Measurements from ENCODE around the gene PHYKPL. TPM values are rescaled to one million over a fixed set of nuclear protein-coding genes. Genes with fewer than 3 reads are reported as not detected.

Gene PHYKPL
- total RNA-seq, result 10 to 100 TPM; 60.4 to 62.1 TPM

- peak; percentile 64 for ATAC-seq
- intact Hi-C loops (cut with micrococcal nuclease), result no loop called here
- H3K9me3 Mint-ChIP-seq, result no peaks in the 10 kb centered on the region
Measured at GRCh38 chr5:178232124-178232919, at the start of gene PHYKPL. Gene PHYKPL (minus strand): TSS chr5:178232802. CDS start chr5:178232550, 252 bp downstream.

DNA sequence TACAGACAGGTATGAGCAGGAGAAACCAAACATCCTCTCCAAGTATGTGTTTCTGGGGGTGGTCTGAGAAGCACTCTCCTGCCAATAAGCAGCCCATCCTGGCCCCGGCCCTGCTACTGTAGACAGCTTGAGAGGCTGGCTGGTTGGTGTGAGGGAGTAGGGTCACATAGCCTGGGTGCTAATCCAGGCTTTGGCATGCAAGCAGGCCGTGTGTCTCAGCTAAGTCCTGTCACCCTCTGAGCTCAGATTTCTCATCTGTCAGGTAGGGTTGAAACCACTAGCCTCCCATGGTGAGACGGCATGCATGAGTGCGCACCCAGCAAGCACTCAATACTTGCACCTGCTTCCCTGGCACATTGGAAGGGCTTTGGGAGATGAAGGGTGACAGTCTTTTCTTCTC is 49.8 kb upstream of the PHYKPL start:
- no peak for DNase-seq
- Mint-ChIP-seq H3K9me3 (peaks cover 11% of the 10 kb centered on the region), H3K4me1 (ENCODE audit: low read depth) (peaks cover 4% of the 10 kb centered on the region), H3K27ac (no peak overlapping the region), H3K36me3 (ENCODE audit: low read depth) (no peaks in the 10 kb centered on the region), H3K27me3 (no peaks in the 10 kb centered on the region), H3K4me3 (no peak overlapping the region)
- no peak for ATAC-seq
- ChIA-PET POLR2A (no interaction called here), CTCF (interaction anchor here (2.1 to 5.7 kb wide), 3 partner anchors 9 to 179 kb away, joined by 12 to 35 read pairs (median 14); no protein-coding TSS in a partner anchor)
- TF ChIP-seq, protein P1, sequence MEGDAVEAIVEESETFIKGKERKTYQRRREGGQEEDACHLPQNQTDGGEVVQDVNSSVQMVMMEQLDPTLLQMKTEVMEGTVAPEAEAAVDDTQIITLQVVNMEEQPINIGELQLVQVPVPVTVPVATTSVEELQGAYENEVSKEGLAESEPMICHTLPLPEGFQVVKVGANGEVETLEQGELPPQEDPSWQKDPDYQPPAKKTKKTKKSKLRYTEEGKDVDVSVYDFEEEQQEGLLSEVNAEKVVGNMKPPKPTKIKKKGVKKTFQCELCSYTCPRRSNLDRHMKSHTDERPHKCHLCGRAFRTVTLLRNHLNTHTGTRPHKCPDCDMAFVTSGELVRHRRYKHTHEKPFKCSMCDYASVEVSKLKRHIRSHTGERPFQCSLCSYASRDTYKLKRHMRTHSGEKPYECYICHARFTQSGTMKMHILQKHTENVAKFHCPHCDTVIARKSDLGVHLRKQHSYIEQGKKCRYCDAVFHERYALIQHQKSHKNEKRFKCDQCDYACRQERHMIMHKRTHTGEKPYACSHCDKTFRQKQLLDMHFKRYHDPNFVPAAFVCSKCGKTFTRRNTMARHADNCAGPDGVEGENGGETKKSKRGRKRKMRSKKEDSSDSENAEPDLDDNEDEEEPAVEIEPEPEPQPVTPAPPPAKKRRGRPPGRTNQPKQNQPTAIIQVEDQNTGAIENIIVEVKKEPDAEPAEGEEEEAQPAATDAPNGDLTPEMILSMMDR (IDR thresholded peaks at IDR 0.05), result no peak
- intact Hi-C loops (cut with micrococcal nuclease), result no loop called here

More at GRCh38 chr5:178232124-178232919, at the start of gene PHYKPL:
- ChIA-PET POLR2A (interaction anchor here (0.7 to 21.3 kb wide), 3 partner anchors 9 to 20 kb away, joined by 3 to 431 read pairs (median 20); partner anchors contain the start of gene HNRNPAB), CTCF (interaction anchor here (1.0 to 1.5 kb wide), 2 partner anchors 15 to 358 kb away, joined by 3 read pairs; partner anchors contain the start of gene COL23A1)
- DNase-seq, result peak; percentile 74
- Mint-ChIP-seq H3K36me3 (ENCODE audit: low read depth) (peaks cover 44% of the 10 kb centered on the region), H3K4me1 (ENCODE audit: low read depth) (peaks cover 58% of the 10 kb centered on the region), H3K27ac (peak within 1 kb of the TSS; percentile 87), H3K27me3 (no peaks in the 10 kb centered on the region), H3K4me3 (peak within 1 kb of the TSS; percentile 91)
- TF ChIP-seq, protein P1 (IDR thresholded peaks at IDR 0.05), result no peak

GRCh38 chr5:178281331-178281730 is 48.7 kb upstream of the PHYKPL start:
- H3K4me3 Mint-ChIP-seq, result no peak overlapping the region
- H3K27me3 Mint-ChIP-seq, result no peaks in the 10 kb centered on the region
- ATAC-seq (no peak), DNase-seq (no peak)
- ChIA-PET POLR2A (no interaction called here), CTCF (interaction anchor here (1.2 to 5.7 kb wide), 7 partner anchors 8 to 344 kb away, joined by 3 to 35 read pairs (median 6); no protein-coding TSS in a partner anchor)
- intact Hi-C loops (cut with micrococcal nuclease), result no loop called here
- TF ChIP-seq, protein P1 (IDR thresholded peaks at IDR 0.05), result no peak
- peaks cover 11% of the 10 kb centered on the region for H3K9me3 Mint-ChIP-seq
- H3K36me3 Mint-ChIP-seq (ENCODE audit: low read depth), result no peaks in the 10 kb centered on the region
- peaks cover 4% of the 10 kb centered on the region for H3K4me1 Mint-ChIP-seq (ENCODE audit: low read depth)
- H3K27ac Mint-ChIP-seq, result no peak overlapping the region

- ChIA-PET POLR2A (interaction anchor here (1.0 kb wide), 1 partner anchor 39 kb away, joined by 3 read pairs; no protein-coding TSS in a partner anchor), CTCF (interaction anchor here (0.7 to 5.7 kb wide), 19 partner anchors 7 to 1213 kb away, joined by 3 to 35 read pairs (median 4); partner anchors contain the start of gene COL23A1)
- Mint-ChIP-seq H3K27ac (no peak overlapping the region), H3K36me3 (ENCODE audit: low read depth) (no peaks in the 10 kb centered on the region), H3K27me3 (no peaks in the 10 kb centered on the region), H3K4me1 (ENCODE audit: low read depth) (peaks cover 4% of the 10 kb centered on the region), H3K9me3 (peaks cover 11% of the 10 kb centered on the region), H3K4me3 (no peak overlapping the region)
- no peak for ATAC-seq
- DNase-seq, result no peak
- intact Hi-C loops (cut with micrococcal nuclease), result no loop called here
- TF ChIP-seq, protein P1 (IDR thresholded peaks at IDR 0.05), result no peak
Measured at GRCh38 chr5:178280631-178281030, 48.0 kb upstream of the PHYKPL start.

All from activated CD8-positive, alpha-beta T cell treated with anti-CD3 and anti-CD28 coated beads for 36 hours (primary cell).